Vagina (tissue), 2 donors: ENCODE data around the gene TCF4. TPM values are rescaled to one million over a fixed set of nuclear protein-coding genes. Genes with fewer than 3 reads are reported as not detected.

Experiments
- DNase-seq, 2 donors: peaks; one replicate each; pipeline ENCODE4 v3.0.0-alpha.2; 2017; ENCODE audit errors: extremely low spot score in 2 of 2
- H3K27ac ChIP-seq: fragments of 200-600 bp; sonication (generic); one replicate; pipeline ENCODE4 v1.5.1; 2019
- H3K27me3 ChIP-seq: fragments of 200-600 bp; sonication (generic); one replicate; pipeline ENCODE4 v1.5.1; 2019
- H3K36me3 ChIP-seq, 2 donors: fragments of 200-600 bp; sonication (generic); one replicate each; pipeline ENCODE4 v1.5.1; 2017 to 2019
- H3K4me1 ChIP-seq: fragments of 200-600 bp; sonication (generic); one replicate; pipeline ENCODE4 v1.5.1; 2019
- H3K4me3 ChIP-seq, 2 donors: fragments of 200-600 bp; sonication (generic); 1 replicate in 1 of 2; 2 replicates in 1 of 2; pipeline ENCODE4 v1.5.1; 2016 to 2019
- H3K9me3 ChIP-seq: fragments of 200-600 bp; sonication (generic); one replicate; pipeline ENCODE4 v1.5.1; 2019
- CTCF ChIP-seq, 3 experiments: fragments of 450-650 bp in 2 of 3; fragments of 200-600 bp in 1 of 3; sonication (generic) in 1 of 3; IDR thresholded peaks; one replicate each; pipeline ENCODE4 v1.5.1; 2017 to 2019; ENCODE audit warnings: antibody characterized with exemption in 3 of 3, mild to moderate bottlenecking in 2 of 3, moderate library complexity in 2 of 3
- POLR2A ChIP-seq, 2 donors: fragments of 450-650 bp; IDR thresholded peaks; one replicate each; pipeline ENCODE4 v1.6.1; 2017; ENCODE audit warnings: antibody characterized with exemption in 2 of 2, mild to moderate bottlenecking in 2 of 2, moderate library complexity in 2 of 2
- POLR2AphosphoS5 ChIP-seq, 2 donors: sonication (generic); formaldehyde crosslinking; IDR thresholded peaks; one replicate each; pipeline ENCODE4 v1.9.0; 2017; ENCODE audit warnings: antibody characterized with exemption in 2 of 2, mild to moderate bottlenecking in 2 of 2, low read depth in 1 of 2; ENCODE audit not compliant: insufficient read depth in 1 of 2
- intact Hi-C: fragments of 100-400 bp; cut with DNase I; formaldehyde crosslinking; loops from one replicate; pipeline ENCODE4 v1.15.1; 2023
- total RNA-seq: library from RNA; depleted of rRNA; stranded (reverse); fragments of >200 nt; gene quantifications from one replicate; pipeline ENCODE4 v1.2.3, GENCODE V29; 2016

The TCF4 gene
- total RNA-seq, 1 donor from 2014 or later, result 105 TPM

GRCh38 chr18:55489034-55489986, 98.7 kb downstream of the TCF4 start:
- intact Hi-C loops, result loop anchor here (10.0 kb wide), 1 partner anchor 55 kb away; no protein-coding TSS in a partner anchor

GRCh38 chr18:55488473-55488872, 99.5 kb downstream of the TCF4 start:
- no peaks in the 10 kb centered on the region for H3K36me3 ChIP-seq
- H3K9me3 ChIP-seq, result no peaks in the 10 kb centered on the region
- DNase-seq, result no peak
- H3K4me3 ChIP-seq, result no peak overlapping the region
- H3K27me3 ChIP-seq, result no peaks in the 10 kb centered on the region
- TF ChIP-seq CTCF (IDR thresholded peaks at IDR 0.05) (no peak), POLR2A (IDR thresholded peaks at IDR 0.05) (no peak), POLR2AphosphoS5 (IDR thresholded peaks at IDR 0.05; ENCODE audit: insufficient read depth in 1 of 2, low read depth in 1 of 2) (no peak)
- H3K27ac ChIP-seq, result no peak overlapping the region
- H3K4me1 ChIP-seq, result peaks cover 23% of the 10 kb centered on the region
- intact Hi-C loops, result loop anchor here (10.0 kb wide), 1 partner anchor 54 kb away; no protein-coding TSS in a partner anchor

More at GRCh38 chr18:55489034-55489986, 98.7 kb downstream of the TCF4 start:
- H3K4me3 ChIP-seq, result no peak overlapping the region
- no peak overlapping the region for H3K27ac ChIP-seq
- no peaks in the 10 kb centered on the region for H3K27me3 ChIP-seq
- TF ChIP-seq POLR2A (IDR thresholded peaks at IDR 0.05) (no peak), POLR2AphosphoS5 (IDR thresholded peaks at IDR 0.05; ENCODE audit: insufficient read depth in 1 of 2, low read depth in 1 of 2) (no peak), CTCF (IDR thresholded peaks at IDR 0.05) (no peak)
- DNase-seq, result no peak
- H3K4me1 ChIP-seq, result peaks cover 23% of the 10 kb centered on the region
- no peaks in the 10 kb centered on the region for H3K36me3 ChIP-seq
- H3K9me3 ChIP-seq, result no peaks in the 10 kb centered on the region

GRCh38 chr18:55487997-55488396, 100.0 kb downstream of the TCF4 start:
- peaks cover 23% of the 10 kb centered on the region for H3K4me1 ChIP-seq
- H3K27me3 ChIP-seq, result no peaks in the 10 kb centered on the region
- H3K9me3 ChIP-seq, result no peaks in the 10 kb centered on the region
- no peak overlapping the region for H3K27ac ChIP-seq
- no peaks in the 10 kb centered on the region for H3K36me3 ChIP-seq
- no peak for DNase-seq
- TF ChIP-seq POLR2AphosphoS5 (IDR thresholded peaks at IDR 0.05; ENCODE audit: insufficient read depth in 1 of 2, low read depth in 1 of 2), result no peak
- TF ChIP-seq CTCF (IDR thresholded peaks at IDR 0.05), result no peak
- TF ChIP-seq POLR2A (IDR thresholded peaks at IDR 0.05), result no peak
- no peak overlapping the region for H3K4me3 ChIP-seq
- intact Hi-C loops, result loop anchor here (10.0 kb wide), 1 partner anchor 53 kb away; no protein-coding TSS in a partner anchor

- H3K4me1 ChIP-seq, result peaks cover 23% of the 10 kb centered on the region
- H3K27ac ChIP-seq, result no peak overlapping the region
- intact Hi-C loops, result loop anchor here (10.0 kb wide), 1 partner anchor 52 kb away; no protein-coding TSS in a partner anchor
- no peaks in the 10 kb centered on the region for H3K27me3 ChIP-seq
- TF ChIP-seq POLR2A (IDR thresholded peaks at IDR 0.05) (no peak), POLR2AphosphoS5 (IDR thresholded peaks at IDR 0.05; ENCODE audit: insufficient read depth in 1 of 2, low read depth in 1 of 2) (no peak), CTCF (IDR thresholded peaks at IDR 0.05) (no peak)
- no peak overlapping the region for H3K4me3 ChIP-seq
- DNase-seq, result no peak
- H3K9me3 ChIP-seq, result no peaks in the 10 kb centered on the region
- H3K36me3 ChIP-seq, result no peaks in the 10 kb centered on the region
Observed at GRCh38 chr18:55486936-55487335, 101.1 kb downstream of the TCF4 start.
